Liver (tissue), 9 donors: ENCODE data around the gene SIRPA. TPM values are rescaled to one million over a fixed set of nuclear protein-coding genes. Genes with fewer than 3 reads are reported as not detected.

Experiments
- DNase-seq: peaks from one replicate; pipeline ENCODE4 v3.0.0-alpha.2; 2017; ENCODE audit warnings: low spot score
- H3K27ac ChIP-seq, 2 donors: one replicate each; pipeline ENCODE4 v1.7.0; 2013; ENCODE audit warnings: inconsistent platforms in 2 of 2, low read length in 2 of 2, control low read depth in 1 of 2, low read depth in 1 of 2, mild to moderate bottlenecking in 1 of 2
- H3K27me3 ChIP-seq, 4 donors: one replicate each; pipeline versions ENCODE4 v1.6.1 to v1.7.0; 2013; ENCODE audit warnings: low read length in 3 of 4, inconsistent platforms in 1 of 4, mild to moderate bottlenecking in 1 of 4, moderate library complexity in 1 of 4; ENCODE audit not compliant: control insufficient read depth in 4 of 4, insufficient read depth in 4 of 4
- H3K36me3 ChIP-seq, 4 donors: one replicate each; pipeline versions ENCODE4 v1.6.1 to v1.7.0; 2013; ENCODE audit warnings: low read length in 3 of 4, mild to moderate bottlenecking in 3 of 4, low read depth in 1 of 4, moderate library complexity in 1 of 4; ENCODE audit not compliant: control insufficient read depth in 4 of 4, insufficient read depth in 3 of 4
- H3K4me1 ChIP-seq, 4 donors: one replicate each; pipeline versions ENCODE4 v1.6.1 to v1.7.0; 2013; ENCODE audit warnings: low read length in 3 of 4, mild to moderate bottlenecking in 3 of 4, moderate library complexity in 1 of 4; ENCODE audit not compliant: control insufficient read depth in 4 of 4, insufficient read depth in 4 of 4
- H3K4me3 ChIP-seq, 3 donors: one replicate each; pipeline versions ENCODE4 v1.6.1 to v1.7.0; 2013; ENCODE audit warnings: low read length in 3 of 3, control low read depth in 1 of 3, low read depth in 1 of 3, mild to moderate bottlenecking in 1 of 3
- H3K9ac ChIP-seq, 2 donors: one replicate each; pipeline ENCODE4 v1.7.0; 2013; ENCODE audit warnings: low read length in 2 of 2, mild to moderate bottlenecking in 2 of 2, moderate library complexity in 2 of 2, control low read depth in 1 of 2, low read depth in 1 of 2
- H3K9me3 ChIP-seq, 4 donors: one replicate each; pipeline versions ENCODE4 v1.6.1 to v1.7.0; 2013; ENCODE audit warnings: low read length in 3 of 4; ENCODE audit not compliant: control insufficient read depth in 4 of 4
- EGR1 ChIP-seq, 2 donors: IDR thresholded peaks; 2 replicates each; pipeline ENCODE4 v1.6.1; 2016 to 2018; ENCODE audit warnings: antibody characterized with exemption in 2 of 2, low read depth in 2 of 2
- FOXA1 ChIP-seq: IDR thresholded peaks from 2 replicates; pipeline ENCODE4 v1.6.1; 2016; ENCODE audit warnings: antibody characterized with exemption
- FOXA2 ChIP-seq: IDR thresholded peaks from 2 replicates; pipeline ENCODE4 v1.6.1; 2016; ENCODE audit warnings: antibody characterized with exemption
- GABPA ChIP-seq, 2 donors: IDR thresholded peaks in 1 of 2; conservative IDR thresholded peaks in 1 of 2; 2 replicates each; pipeline ENCODE4 v1.6.1; 2016; ENCODE audit warnings: antibody characterized with exemption in 2 of 2, mild to moderate bottlenecking in 1 of 2, moderate library complexity in 1 of 2
- HNF4A ChIP-seq, 2 donors: conservative IDR thresholded peaks; 2 replicates each; pipeline ENCODE4 v1.6.1; 2016; ENCODE audit warnings: antibody characterized with exemption in 2 of 2, mild to moderate bottlenecking in 2 of 2
- HNF4G ChIP-seq: IDR thresholded peaks from 2 replicates; pipeline ENCODE4 v1.6.1; 2016; ENCODE audit warnings: antibody characterized with exemption
- JUND ChIP-seq, 2 donors: IDR thresholded peaks; 2 replicates each; pipeline ENCODE4 v1.6.1; 2016; ENCODE audit warnings: antibody characterized with exemption in 2 of 2
- NR2F2 ChIP-seq: IDR thresholded peaks from 2 replicates; pipeline ENCODE4 v1.6.1; 2016; ENCODE audit warnings: antibody characterized with exemption
- RAD21 ChIP-seq, 2 donors: IDR thresholded peaks; 2 replicates each; pipeline ENCODE4 v1.6.1; 2016; ENCODE audit warnings: antibody characterized with exemption in 2 of 2, mild to moderate bottlenecking in 2 of 2
- RXRA ChIP-seq, 2 donors: IDR thresholded peaks; 2 replicates each; pipeline ENCODE4 v1.6.1; 2017 to 2018; ENCODE audit warnings: antibody characterized with exemption in 2 of 2, mild to moderate bottlenecking in 1 of 2
- SP1 ChIP-seq: IDR thresholded peaks from 2 replicates; pipeline ENCODE4 v1.6.1; 2018; ENCODE audit warnings: antibody characterized with exemption, mild to moderate bottlenecking
- TAF1 ChIP-seq: conservative IDR thresholded peaks from 2 replicates; pipeline ENCODE4 v1.6.1; 2016; ENCODE audit warnings: antibody characterized with exemption, mild to moderate bottlenecking
- YY1 ChIP-seq: IDR thresholded peaks from 2 replicates; pipeline ENCODE4 v1.6.1; 2016; ENCODE audit warnings: antibody characterized with exemption, mild to moderate bottlenecking
- WGBS: extraction: QIAGEN DNeasy Blood & Tissue Kit; methylation state at CpG from one replicate; pipeline ENCODE4 v1.1.7; 2013; 5-methylcytosine and 5-hydroxymethylcytosine counted together
- polyA plus RNA-seq, 2 donors: library from polyadenylated mRNA; stranded (reverse) in 1 of 2; unstranded in 1 of 2; fragments of 200-250 nt in 1 of 2; fragments of >200 nt in 1 of 2; fragmentation: Nextera tagmentation in 1 of 2; extraction: Ambion mirVana in 1 of 2; gene quantifications; one replicate each; pipeline versions ENCODE4 v1.2.1 to v1.2.3, GENCODE V29; 2013 to 2015
- total RNA-seq, 2 donors: library from RNA; depleted of rRNA; stranded (reverse); fragments of >200 nt; gene quantifications; one replicate each; pipeline ENCODE4 v1.2.3, GENCODE V29; 2014
- TF ChIP-seq, protein P1 (sequence below): IDR thresholded peaks from 2 replicates; pipeline ENCODE4 v1.6.1; 2016; ENCODE audit warnings: antibody characterized with exemption
- TF ChIP-seq, protein P2 (sequence below): IDR thresholded peaks from 2 replicates; pipeline ENCODE4 v1.6.1; 2016; ENCODE audit warnings: antibody characterized with exemption, mild to moderate bottlenecking
- TF ChIP-seq, protein P3 (sequence below): IDR thresholded peaks from 2 replicates; pipeline ENCODE4 v1.6.1; 2016; ENCODE audit warnings: antibody characterized with exemption
- TF ChIP-seq, protein P4 (sequence below): IDR thresholded peaks from 2 replicates; pipeline ENCODE4 v1.6.1; 2016; ENCODE audit warnings: antibody characterized with exemption
- TF ChIP-seq, protein P5 (sequence below): fragments of 150-350 bp; IDR thresholded peaks from 2 replicates; pipeline ENCODE4 v1.5.1; 2017; ENCODE audit warnings: improper control_type of control experiment, low read depth, low read length; ENCODE audit not compliant: missing input control
- donor health status: healthy.
- donor health status: healthy.
- donor health status: healthy.
- donor health status: healthy.
- donor health status: healthy.

Gene SIRPA
- total and polyA plus RNA-seq, 4 donors, result 5.4 to 47.5 (median 23.2) TPM

DNA sequence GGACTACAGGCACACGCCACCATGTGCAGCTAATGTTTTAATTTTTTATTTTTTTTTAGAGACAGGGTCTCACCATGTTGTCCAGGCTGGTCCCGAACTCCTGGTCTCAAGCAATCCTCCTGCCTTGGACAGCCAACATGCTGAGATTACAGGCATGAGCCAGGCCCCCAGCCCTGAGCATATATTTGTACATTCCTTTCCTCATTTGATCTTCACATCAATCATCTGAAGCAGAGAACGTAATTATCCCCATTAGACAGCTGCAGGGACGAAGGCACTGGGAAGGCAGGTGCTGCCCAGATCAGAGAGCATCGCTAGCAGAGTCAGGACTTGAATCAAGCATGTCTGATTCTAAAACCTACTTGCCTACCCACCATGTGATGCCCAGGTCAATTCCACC, 41.0 kb upstream of the SIRPA start:
- TF ChIP-seq, protein P1, sequence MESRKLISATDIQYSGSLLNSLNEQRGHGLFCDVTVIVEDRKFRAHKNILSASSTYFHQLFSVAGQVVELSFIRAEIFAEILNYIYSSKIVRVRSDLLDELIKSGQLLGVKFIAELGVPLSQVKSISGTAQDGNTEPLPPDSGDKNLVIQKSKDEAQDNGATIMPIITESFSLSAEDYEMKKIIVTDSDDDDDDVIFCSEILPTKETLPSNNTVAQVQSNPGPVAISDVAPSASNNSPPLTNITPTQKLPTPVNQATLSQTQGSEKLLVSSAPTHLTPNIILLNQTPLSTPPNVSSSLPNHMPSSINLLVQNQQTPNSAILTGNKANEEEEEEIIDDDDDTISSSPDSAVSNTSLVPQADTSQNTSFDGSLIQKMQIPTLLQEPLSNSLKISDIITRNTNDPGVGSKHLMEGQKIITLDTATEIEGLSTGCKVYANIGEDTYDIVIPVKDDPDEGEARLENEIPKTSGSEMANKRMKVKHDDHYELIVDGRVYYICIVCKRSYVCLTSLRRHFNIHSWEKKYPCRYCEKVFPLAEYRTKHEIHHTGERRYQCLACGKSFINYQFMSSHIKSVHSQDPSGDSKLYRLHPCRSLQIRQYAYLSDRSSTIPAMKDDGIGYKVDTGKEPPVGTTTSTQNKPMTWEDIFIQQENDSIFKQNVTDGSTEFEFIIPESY, result no peak
- TF ChIP-seq JUND (IDR thresholded peaks at IDR 0.05) (no peak), TAF1 (no peak), RXRA (IDR thresholded peaks at IDR 0.05) (no peak), FOXA1 (no peak), HNF4G (no peak), RAD21 (IDR thresholded peaks at IDR 0.05) (no peak), GABPA (IDR thresholded peaks at IDR 0.05 in 1 of 2, conservative IDR thresholded peaks at IDR 0.05 in 1 of 2) (no peak), YY1 (no peak), EGR1 (IDR thresholded peaks at IDR 0.05; ENCODE audit: low read depth in 2 of 2) (no peak), NR2F2 (no peak), FOXA2 (no peak), SP1 (no peak), HNF4A (conservative IDR thresholded peaks at IDR 0.05) (no peak)
- TF ChIP-seq, protein P2, sequence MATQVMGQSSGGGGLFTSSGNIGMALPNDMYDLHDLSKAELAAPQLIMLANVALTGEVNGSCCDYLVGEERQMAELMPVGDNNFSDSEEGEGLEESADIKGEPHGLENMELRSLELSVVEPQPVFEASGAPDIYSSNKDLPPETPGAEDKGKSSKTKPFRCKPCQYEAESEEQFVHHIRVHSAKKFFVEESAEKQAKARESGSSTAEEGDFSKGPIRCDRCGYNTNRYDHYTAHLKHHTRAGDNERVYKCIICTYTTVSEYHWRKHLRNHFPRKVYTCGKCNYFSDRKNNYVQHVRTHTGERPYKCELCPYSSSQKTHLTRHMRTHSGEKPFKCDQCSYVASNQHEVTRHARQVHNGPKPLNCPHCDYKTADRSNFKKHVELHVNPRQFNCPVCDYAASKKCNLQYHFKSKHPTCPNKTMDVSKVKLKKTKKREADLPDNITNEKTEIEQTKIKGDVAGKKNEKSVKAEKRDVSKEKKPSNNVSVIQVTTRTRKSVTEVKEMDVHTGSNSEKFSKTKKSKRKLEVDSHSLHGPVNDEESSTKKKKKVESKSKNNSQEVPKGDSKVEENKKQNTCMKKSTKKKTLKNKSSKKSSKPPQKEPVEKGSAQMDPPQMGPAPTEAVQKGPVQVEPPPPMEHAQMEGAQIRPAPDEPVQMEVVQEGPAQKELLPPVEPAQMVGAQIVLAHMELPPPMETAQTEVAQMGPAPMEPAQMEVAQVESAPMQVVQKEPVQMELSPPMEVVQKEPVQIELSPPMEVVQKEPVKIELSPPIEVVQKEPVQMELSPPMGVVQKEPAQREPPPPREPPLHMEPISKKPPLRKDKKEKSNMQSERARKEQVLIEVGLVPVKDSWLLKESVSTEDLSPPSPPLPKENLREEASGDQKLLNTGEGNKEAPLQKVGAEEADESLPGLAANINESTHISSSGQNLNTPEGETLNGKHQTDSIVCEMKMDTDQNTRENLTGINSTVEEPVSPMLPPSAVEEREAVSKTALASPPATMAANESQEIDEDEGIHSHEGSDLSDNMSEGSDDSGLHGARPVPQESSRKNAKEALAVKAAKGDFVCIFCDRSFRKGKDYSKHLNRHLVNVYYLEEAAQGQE, result no peak
- TF ChIP-seq, protein P3, sequence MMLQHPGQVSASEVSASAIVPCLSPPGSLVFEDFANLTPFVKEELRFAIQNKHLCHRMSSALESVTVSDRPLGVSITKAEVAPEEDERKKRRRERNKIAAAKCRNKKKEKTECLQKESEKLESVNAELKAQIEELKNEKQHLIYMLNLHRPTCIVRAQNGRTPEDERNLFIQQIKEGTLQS, result no peak
- TF ChIP-seq, protein P4, sequence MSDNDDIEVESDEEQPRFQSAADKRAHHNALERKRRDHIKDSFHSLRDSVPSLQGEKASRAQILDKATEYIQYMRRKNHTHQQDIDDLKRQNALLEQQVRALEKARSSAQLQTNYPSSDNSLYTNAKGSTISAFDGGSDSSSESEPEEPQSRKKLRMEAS, result no peak
- TF ChIP-seq, protein P5, sequence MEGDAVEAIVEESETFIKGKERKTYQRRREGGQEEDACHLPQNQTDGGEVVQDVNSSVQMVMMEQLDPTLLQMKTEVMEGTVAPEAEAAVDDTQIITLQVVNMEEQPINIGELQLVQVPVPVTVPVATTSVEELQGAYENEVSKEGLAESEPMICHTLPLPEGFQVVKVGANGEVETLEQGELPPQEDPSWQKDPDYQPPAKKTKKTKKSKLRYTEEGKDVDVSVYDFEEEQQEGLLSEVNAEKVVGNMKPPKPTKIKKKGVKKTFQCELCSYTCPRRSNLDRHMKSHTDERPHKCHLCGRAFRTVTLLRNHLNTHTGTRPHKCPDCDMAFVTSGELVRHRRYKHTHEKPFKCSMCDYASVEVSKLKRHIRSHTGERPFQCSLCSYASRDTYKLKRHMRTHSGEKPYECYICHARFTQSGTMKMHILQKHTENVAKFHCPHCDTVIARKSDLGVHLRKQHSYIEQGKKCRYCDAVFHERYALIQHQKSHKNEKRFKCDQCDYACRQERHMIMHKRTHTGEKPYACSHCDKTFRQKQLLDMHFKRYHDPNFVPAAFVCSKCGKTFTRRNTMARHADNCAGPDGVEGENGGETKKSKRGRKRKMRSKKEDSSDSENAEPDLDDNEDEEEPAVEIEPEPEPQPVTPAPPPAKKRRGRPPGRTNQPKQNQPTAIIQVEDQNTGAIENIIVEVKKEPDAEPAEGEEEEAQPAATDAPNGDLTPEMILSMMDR, result no peak
- Histone ChIP-seq H3K9me3 (no peaks in the 10 kb centered on the region), H3K27ac (no peak overlapping the region), H3K9ac (no peak overlapping the region), H3K27me3 (no peaks in the 10 kb centered on the region), H3K4me3 (no peak overlapping the region), H3K4me1 (peaks cover 0 to 3% (median 0%) of the 10 kb centered on the region in 4 donors), H3K36me3 (no peaks in the 10 kb centered on the region)
- WGBS, result 93% methylated on average over 5 of the region's 5 CpGs
- DNase-seq, result no peak
